ENCODE measurements around the gene DYNLT4. TPM values are rescaled to one million over a fixed set of nuclear protein-coding genes. Genes with fewer than 3 reads are reported as not detected.

Gene DYNLT4
- total and polyA plus RNA-seq, 2 of the 8 experiments (the other 6 are each of a cell fraction or from before 2014, with no cell fraction given) = 0.29 TPM; not detected in 1

DNA sequence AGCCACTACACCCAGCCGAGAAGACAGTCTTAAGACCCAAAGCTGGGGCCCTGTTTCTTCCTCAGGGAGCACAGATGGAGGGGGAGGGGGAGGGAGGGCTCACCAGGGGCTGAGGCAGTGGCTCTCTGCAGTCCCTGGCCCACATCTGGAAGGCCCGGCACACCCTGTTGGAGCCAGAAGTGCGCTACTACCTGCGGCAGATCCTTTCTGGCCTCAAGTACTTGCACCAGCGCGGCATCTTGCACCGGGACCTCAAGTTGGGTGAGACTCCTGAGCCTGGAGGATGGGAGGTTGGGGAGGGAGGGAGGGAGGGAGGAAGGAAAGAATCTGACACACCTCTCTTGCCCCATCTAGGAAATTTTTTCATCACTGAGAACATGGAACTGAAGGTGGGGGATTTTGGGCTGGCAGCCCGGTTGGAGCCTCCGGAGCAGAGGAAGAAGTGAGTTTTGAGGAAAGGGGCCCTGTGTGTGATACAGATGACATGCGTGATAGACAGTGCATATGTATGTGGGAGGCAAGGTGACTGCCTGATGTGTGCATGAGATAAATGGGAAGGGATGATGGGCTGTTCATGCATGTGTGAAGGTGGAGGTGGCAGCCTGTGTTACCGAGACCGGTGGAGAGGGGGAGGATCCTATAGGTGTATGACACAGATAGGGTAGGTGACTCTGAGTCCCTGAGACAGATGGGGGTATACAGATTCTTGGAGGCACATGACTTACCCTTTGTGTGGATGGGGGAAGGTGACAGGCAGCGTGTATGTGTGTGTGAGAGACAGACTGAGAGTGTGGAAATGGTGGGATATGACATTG lies 5.5 kb downstream of the DYNLT4 start:
- H3K56ac ChIP-seq (replicated peaks; ENCODE audit: insufficient read length, low read depth, low read length) = no peak overlapping the region
- no peaks in the 10 kb centered on the region for H3K9me3 ChIP-seq (ENCODE audit: insufficient read depth in 2 of 2, low read depth in 1 of 2, low read length in 1 of 2)
- H2BK20ac ChIP-seq (ENCODE audit: low read length) = no peak overlapping the region
- no peak overlapping the region for H2BK120ac ChIP-seq (replicated peaks; ENCODE audit: low read depth, low read length)
- no peak overlapping the region for H3K27ac ChIP-seq (ENCODE audit: low read depth, low read length)
- no peak for TF ChIP-seq ZNF274 (IDR thresholded peaks at IDR 0.05; ENCODE audit: borderline replicate concordance, extremely low read depth, low read length)
- TF ChIP-seq, protein P1, sequence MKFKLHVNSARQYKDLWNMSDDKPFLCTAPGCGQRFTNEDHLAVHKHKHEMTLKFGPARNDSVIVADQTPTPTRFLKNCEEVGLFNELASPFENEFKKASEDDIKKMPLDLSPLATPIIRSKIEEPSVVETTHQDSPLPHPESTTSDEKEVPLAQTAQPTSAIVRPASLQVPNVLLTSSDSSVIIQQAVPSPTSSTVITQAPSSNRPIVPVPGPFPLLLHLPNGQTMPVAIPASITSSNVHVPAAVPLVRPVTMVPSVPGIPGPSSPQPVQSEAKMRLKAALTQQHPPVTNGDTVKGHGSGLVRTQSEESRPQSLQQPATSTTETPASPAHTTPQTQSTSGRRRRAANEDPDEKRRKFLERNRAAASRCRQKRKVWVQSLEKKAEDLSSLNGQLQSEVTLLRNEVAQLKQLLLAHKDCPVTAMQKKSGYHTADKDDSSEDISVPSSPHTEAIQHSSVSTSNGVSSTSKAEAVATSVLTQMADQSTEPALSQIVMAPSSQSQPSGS (IDR thresholded peaks at IDR 0.05; ENCODE audit: low read length) = no peak
- no peak for TF ChIP-seq HDAC6 (IDR thresholded peaks at IDR 0.05; ENCODE audit: low read depth, low read length)
- no peak for TF ChIP-seq MAFK (IDR thresholded peaks at IDR 0.05; ENCODE audit: low read depth, low read length)
- WGBS, 2 experiments (ENCODE audit: extremely low coverage in 1 of 2, insufficient coverage in 1 of 2, insufficient read length in 1 of 2, insufficient replicate concordance in 2 of 2, low coverage in 1 of 2, low lambda C conversion rate in 2 of 2, missing lambda C conversion rate in 1 of 2) = 89% methylated on average over 12 of the region's 13 CpGs; no CpG with 5 or more reads in 1 of the 2 experiments
- peaks cover 0 to 5% (median 0%) of the 10 kb centered on the region in 4 experiments; a peak in 2 of 7 replicates for H3K27me3 ChIP-seq (replicated peaks in 1 of 4; ENCODE audit: control insufficient read depth in 3 of 4, extremely low read depth in 1 of 4, insufficient read depth in 3 of 4, low read length in 3 of 4)
- H3K23me2 ChIP-seq (ENCODE audit: low read depth, low read length) = peaks cover 7% of the 10 kb centered on the region; the same call in 1 of the 2 replicates
- H3K36me3 ChIP-seq (ENCODE audit: control insufficient read depth in 2 of 4, insufficient read depth in 4 of 4, low read length in 3 of 4) = peaks cover 0 to 16% (median 10%) of the 10 kb centered on the region in 4 experiments; a peak in 5 of 8 replicates
- H4K91ac ChIP-seq (replicated peaks; ENCODE audit: insufficient read length, low read length) = no peak overlapping the region
- H4K5ac ChIP-seq (ENCODE audit: insufficient read length, low read depth, low read length) = no peak overlapping the region
- peaks cover 0 to 10% of the 10 kb centered on the region in 2 experiments for H4K20me1 ChIP-seq (replicated peaks in 1 of 2; ENCODE audit: control insufficient read depth in 1 of 2, insufficient read depth in 2 of 2, low read length in 2 of 2)
- FAIRE-seq (no peak), DNase-seq (ENCODE audit: low read depth in 1 of 2, low spot score in 2 of 2) (no peak)
- no peaks in the 10 kb centered on the region for H3K79me1 ChIP-seq (ENCODE audit: low read depth, low read length)
- no peak overlapping the region for H2AFZ ChIP-seq (ENCODE audit: low read length)
- no peak overlapping the region for H3K23ac ChIP-seq (ENCODE audit: insufficient read length)
- H3K18ac ChIP-seq (ENCODE audit: extremely low read depth, low read length) = no peak overlapping the region
- H3K4me3 ChIP-seq (ENCODE audit: extremely low read depth in 1 of 4, insufficient read depth in 2 of 4, low read depth in 3 of 4, low read length in 4 of 4) = no peak overlapping the region
- H2BK12ac ChIP-seq (ENCODE audit: low read depth, low read length) = peak overlapping the region; percentile 30; the same call in 1 of the 2 replicates
- peak overlapping the region in 1 of 2 experiments; percentile 68; a peak in 2 of 4 replicates for H3K4me2 ChIP-seq (ENCODE audit: insufficient read depth in 1 of 2, low read depth in 2 of 2, low read length in 2 of 2)
- H4K8ac ChIP-seq (ENCODE audit: extremely low read depth, insufficient read depth, low read length) = no peak overlapping the region
- H3K9ac ChIP-seq (replicated peaks in 1 of 4; ENCODE audit: extremely low read depth in 1 of 4, low read depth in 3 of 4, low read length in 3 of 4) = no peak overlapping the region
- no peak overlapping the region; the same call in 1 of the 2 replicates for H2BK15ac ChIP-seq (ENCODE audit: low read length)
- no peak overlapping the region for H3K14ac ChIP-seq (ENCODE audit: insufficient read length)
- no peaks in the 10 kb centered on the region for H3K79me2 ChIP-seq (ENCODE audit: control insufficient read depth in 1 of 2, insufficient read depth in 2 of 2, low read length in 2 of 2)
- H2AK5ac ChIP-seq (ENCODE audit: low read depth, low read length) = no peak overlapping the region
- H2BK5ac ChIP-seq (ENCODE audit: low read depth, low read length) = no peak overlapping the region
- no peak overlapping the region for H3K4ac ChIP-seq (replicated peaks; ENCODE audit: insufficient read length, low read depth, low read length)
- ChIA-PET CTCF (ENCODE audit: partially characterized antibody) (interaction anchor here (0.6 to 5.4 kb wide), 10 partner anchors 8 to 630 kb away, joined by 3 to 33 read pairs (median 4); partner anchors contain the start of genes BEST4, BTBD19 and RPS8), POLR2A (ENCODE audit: partially characterized antibody) (interaction anchor here (0.6 to 19.2 kb wide), 14 partner anchors 8 to 539 kb away, joined by 3 to 547 read pairs (median 7); partner anchors contain the start of genes BTBD19, RNU5D-1, RPS8 and UROD)
- peaks cover 0 to 10% (median 6%) of the 10 kb centered on the region in 4 experiments; a peak in 5 of 7 replicates for H3K4me1 ChIP-seq (replicated peaks in 1 of 4; ENCODE audit: control insufficient read depth in 3 of 4, insufficient read depth in 4 of 4, low read length in 3 of 4)
